ENCODE data around the gene C1GALT1.
"Not testable (repeated sequence)": the region's sequence is repeated elsewhere in the genome, so short reads cannot be mapped to it uniquely, and the experiment has no call there.

Gene C1GALT1

GRCh38 chr7:7182156-7183060 is at the start of gene C1GALT1:
C1GALT1 (plus strand) TSS chr7:7182544; CDS start chr7:7234320, 51,776 bp downstream.
- Histone ChIP-seq H3K4me1 (ENCODE audit: control insufficient read depth, insufficient read depth, low read length) (peaks cover 5% of the 10 kb centered on the region), H3K27ac (ENCODE audit: low read depth, low read length) (peak within 1 kb of the TSS; percentile 90), H3K36me3 (ENCODE audit: control insufficient read depth, insufficient read depth, low read length) (no peaks in the 10 kb centered on the region), H3K4me3 (ENCODE audit: low read length) (peak within 1 kb of the TSS; percentile 93), H3K27me3 (ENCODE audit: control insufficient read depth, insufficient read depth, low read length) (no peaks in the 10 kb centered on the region), H3K9ac (ENCODE audit: low read length) (peak within 1 kb of the TSS; percentile 83)

- no peak overlapping the region for H3K4me3 ChIP-seq (ENCODE audit: low read length)
- no peak overlapping the region for H3K27ac ChIP-seq (ENCODE audit: low read depth, low read length)
- no peaks in the 10 kb centered on the region for H3K4me1 ChIP-seq (ENCODE audit: control insufficient read depth, insufficient read depth, low read length)
- H3K9ac ChIP-seq (ENCODE audit: low read length) = no peak overlapping the region
- no peaks in the 10 kb centered on the region for H3K27me3 ChIP-seq (ENCODE audit: control insufficient read depth, insufficient read depth, low read length)
- no peaks in the 10 kb centered on the region for H3K36me3 ChIP-seq (ENCODE audit: control insufficient read depth, insufficient read depth, low read length)
Measured at GRCh38 chr7:7134046-7134445, 48.3 kb upstream of the C1GALT1 start.

GRCh38 chr7:7135074-7135473 is 47.3 kb upstream of the C1GALT1 start:
- H3K27me3 ChIP-seq (ENCODE audit: control insufficient read depth, insufficient read depth, low read length) = no peaks in the 10 kb centered on the region

GRCh38 chr7:7135924-7136323 is 46.4 kb upstream of the C1GALT1 start:
- H3K4me3 ChIP-seq (ENCODE audit: low read length); H3K27me3 ChIP-seq (ENCODE audit: control insufficient read depth, insufficient read depth, low read length); H3K9ac ChIP-seq (ENCODE audit: low read length); H3K27ac ChIP-seq (ENCODE audit: low read depth, low read length); H3K36me3 ChIP-seq (ENCODE audit: control insufficient read depth, insufficient read depth, low read length); H3K4me1 ChIP-seq (ENCODE audit: control insufficient read depth, insufficient read depth, low read length): not testable (repeated sequence)

More at GRCh38 chr7:7135074-7135473, 47.3 kb upstream of the C1GALT1 start:
- no peaks in the 10 kb centered on the region for H3K4me1 ChIP-seq (ENCODE audit: control insufficient read depth, insufficient read depth, low read length)
- no peaks in the 10 kb centered on the region for H3K36me3 ChIP-seq (ENCODE audit: control insufficient read depth, insufficient read depth, low read length)
- no peak overlapping the region for H3K27ac ChIP-seq (ENCODE audit: low read depth, low read length)
- H3K4me3 ChIP-seq (ENCODE audit: low read length) = no peak overlapping the region
- no peak overlapping the region for H3K9ac ChIP-seq (ENCODE audit: low read length)

- Histone ChIP-seq H3K27me3 (ENCODE audit: control insufficient read depth, insufficient read depth, low read length) (no peaks in the 10 kb centered on the region), H3K4me1 (ENCODE audit: control insufficient read depth, insufficient read depth, low read length) (no peaks in the 10 kb centered on the region), H3K27ac (ENCODE audit: low read depth, low read length) (no peak overlapping the region), H3K36me3 (ENCODE audit: control insufficient read depth, insufficient read depth, low read length) (no peaks in the 10 kb centered on the region), H3K4me3 (ENCODE audit: low read length) (no peak overlapping the region), H3K9ac (ENCODE audit: low read length) (no peak overlapping the region)
Measured at GRCh38 chr7:7136466-7137381, 45.6 kb upstream of the C1GALT1 start.

GRCh38 chr7:7138897-7139296 is 43.4 kb upstream of the C1GALT1 start:
- no peaks in the 10 kb centered on the region for H3K4me1 ChIP-seq (ENCODE audit: control insufficient read depth, insufficient read depth, low read length)
- no peaks in the 10 kb centered on the region for H3K36me3 ChIP-seq (ENCODE audit: control insufficient read depth, insufficient read depth, low read length)
- H3K27ac ChIP-seq (ENCODE audit: low read depth, low read length) = no peak overlapping the region
- no peak overlapping the region for H3K9ac ChIP-seq (ENCODE audit: low read length)
- H3K4me3 ChIP-seq (ENCODE audit: low read length) = no peak overlapping the region
- H3K27me3 ChIP-seq (ENCODE audit: control insufficient read depth, insufficient read depth, low read length) = no peaks in the 10 kb centered on the region

- H3K27ac ChIP-seq (ENCODE audit: low read depth, low read length); H3K4me3 ChIP-seq (ENCODE audit: low read length); H3K27me3 ChIP-seq (ENCODE audit: control insufficient read depth, insufficient read depth, low read length); H3K4me1 ChIP-seq (ENCODE audit: control insufficient read depth, insufficient read depth, low read length); H3K9ac ChIP-seq (ENCODE audit: low read length); H3K36me3 ChIP-seq (ENCODE audit: control insufficient read depth, insufficient read depth, low read length): not testable (repeated sequence)
Measured at GRCh38 chr7:7143404-7143803, 38.9 kb upstream of the C1GALT1 start.

GRCh38 chr7:7145151-7145550 is 37.2 kb upstream of the C1GALT1 start:
- H3K27ac ChIP-seq (ENCODE audit: low read depth, low read length); H3K9ac ChIP-seq (ENCODE audit: low read length); H3K4me1 ChIP-seq (ENCODE audit: control insufficient read depth, insufficient read depth, low read length); H3K27me3 ChIP-seq (ENCODE audit: control insufficient read depth, insufficient read depth, low read length); H3K4me3 ChIP-seq (ENCODE audit: low read length); H3K36me3 ChIP-seq (ENCODE audit: control insufficient read depth, insufficient read depth, low read length): not testable (repeated sequence)

- H3K36me3 ChIP-seq (ENCODE audit: control insufficient read depth, insufficient read depth, low read length) = no peaks in the 10 kb centered on the region
- no peaks in the 10 kb centered on the region for H3K4me1 ChIP-seq (ENCODE audit: control insufficient read depth, insufficient read depth, low read length)
- H3K27ac ChIP-seq (ENCODE audit: low read depth, low read length) = no peak overlapping the region
- no peak overlapping the region for H3K4me3 ChIP-seq (ENCODE audit: low read length)
- H3K9ac ChIP-seq (ENCODE audit: low read length) = no peak overlapping the region
- H3K27me3 ChIP-seq (ENCODE audit: control insufficient read depth, insufficient read depth, low read length) = no peaks in the 10 kb centered on the region
Measured at GRCh38 chr7:7146837-7147236, 35.5 kb upstream of the C1GALT1 start.

GRCh38 chr7:7148798-7149481 is 33.4 kb upstream of the C1GALT1 start:
- Histone ChIP-seq H3K4me3 (ENCODE audit: low read length) (no peak overlapping the region), H3K27ac (ENCODE audit: low read depth, low read length) (no peak overlapping the region), H3K9ac (ENCODE audit: low read length) (no peak overlapping the region), H3K36me3 (ENCODE audit: control insufficient read depth, insufficient read depth, low read length) (no peaks in the 10 kb centered on the region), H3K27me3 (ENCODE audit: control insufficient read depth, insufficient read depth, low read length) (no peaks in the 10 kb centered on the region), H3K4me1 (ENCODE audit: control insufficient read depth, insufficient read depth, low read length) (no peaks in the 10 kb centered on the region)

- Histone ChIP-seq H3K36me3 (ENCODE audit: control insufficient read depth, insufficient read depth, low read length) (no peaks in the 10 kb centered on the region), H3K4me1 (ENCODE audit: control insufficient read depth, insufficient read depth, low read length) (no peaks in the 10 kb centered on the region), H3K4me3 (ENCODE audit: low read length) (no peak overlapping the region), H3K27me3 (ENCODE audit: control insufficient read depth, insufficient read depth, low read length) (no peaks in the 10 kb centered on the region), H3K27ac (ENCODE audit: low read depth, low read length) (no peak overlapping the region), H3K9ac (ENCODE audit: low read length) (no peak overlapping the region)
Measured at GRCh38 chr7:7151285-7151684, 31.1 kb upstream of the C1GALT1 start.

- Histone ChIP-seq H3K4me3 (ENCODE audit: low read length) (no peak overlapping the region), H3K36me3 (ENCODE audit: control insufficient read depth, insufficient read depth, low read length) (no peaks in the 10 kb centered on the region), H3K9ac (ENCODE audit: low read length) (no peak overlapping the region), H3K27ac (ENCODE audit: low read depth, low read length) (no peak overlapping the region), H3K4me1 (ENCODE audit: control insufficient read depth, insufficient read depth, low read length) (no peaks in the 10 kb centered on the region), H3K27me3 (ENCODE audit: control insufficient read depth, insufficient read depth, low read length) (no peaks in the 10 kb centered on the region)
Measured at GRCh38 chr7:7151865-7152264, 30.5 kb upstream of the C1GALT1 start.

Measured in rectal smooth muscle tissue (tissue), 1 donor.